ENCODE data around the gene LBHD2.

LBHD2 gene

GRCh38 chr14:103134919-103135318 lies 50.9 kb downstream of the LBHD2 start:
- no peak for DNase-seq

- no peak for DNase-seq
Measured at GRCh38 chr14:103135333-103136260, 51.6 kb downstream of the LBHD2 start.

GRCh38 chr14:103136388-103137271 lies 52.6 kb downstream of the LBHD2 start:
- DNase-seq: no peak

- no peak for DNase-seq
Measured at GRCh38 chr14:103137689-103138300, 53.8 kb downstream of the LBHD2 start.

- DNase-seq: no peak
Measured at GRCh38 chr14:103138301-103139131, 54.5 kb downstream of the LBHD2 start.

- DNase-seq: no peak
Measured at GRCh38 chr14:103139132-103140025, 55.4 kb downstream of the LBHD2 start.
